Measurements from ENCODE around the gene ULBP2. TPM values are rescaled to one million over a fixed set of nuclear protein-coding genes. Genes with fewer than 3 reads are reported as not detected.

Gene ULBP2
- total RNA-seq, 2 experiments from 2014 or later, result 0.60 to 2.6 TPM

DNA sequence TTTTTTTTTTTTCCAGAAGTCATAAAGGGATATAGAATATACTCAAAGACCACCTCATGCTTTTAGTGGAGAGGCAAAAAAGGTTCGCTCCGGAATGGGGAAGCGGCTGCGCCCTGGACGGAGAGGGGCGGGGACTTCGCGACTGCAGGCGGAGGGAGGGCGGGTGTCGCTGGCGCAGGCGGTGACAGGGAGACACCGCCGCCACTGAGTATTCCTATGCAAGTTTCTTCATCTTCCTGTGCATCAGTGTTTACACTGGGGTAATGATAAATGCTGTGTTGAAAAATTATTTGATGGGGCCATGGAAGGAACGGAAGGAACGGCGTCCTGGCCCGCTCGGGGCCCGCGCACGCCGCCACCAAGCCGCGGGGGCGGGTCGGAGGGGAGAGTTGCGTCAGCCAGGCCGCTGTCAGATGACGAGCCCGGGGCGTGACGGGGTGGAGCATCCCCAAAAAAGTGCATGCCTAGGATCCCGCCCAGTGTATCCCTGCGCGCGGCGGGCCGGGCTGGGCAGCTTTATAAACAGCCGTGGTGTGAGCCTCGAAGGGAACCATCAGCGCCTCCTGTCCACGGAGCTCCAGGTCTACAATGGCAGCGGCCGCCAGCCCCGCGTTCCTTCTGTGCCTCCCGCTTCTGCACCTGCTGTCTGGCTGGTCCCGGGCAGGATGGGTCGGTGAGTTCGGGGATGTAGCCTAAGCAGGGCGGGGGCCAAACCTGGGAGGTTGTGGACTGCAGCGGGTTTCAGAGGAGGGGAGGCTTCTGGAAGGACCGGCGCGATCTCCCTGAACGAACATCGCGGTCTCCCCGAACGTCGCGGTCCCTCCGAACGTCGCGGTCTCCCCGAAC, 21.9 kb downstream of the ULBP2 start, which contains the start of gene ULBP1:
ULBP1 (plus strand) TSS at position 482 of the 846 bp plus-strand sequence; CDS start at position 589, 107 bp downstream.
- Histone ChIP-seq H3K4me1 (ENCODE audit: insufficient read depth, low read length, poor library complexity, severe bottlenecking) (peaks cover 9% of the 10 kb centered on the region), H3K4me3 (ENCODE audit: low read depth, low read length, poor library complexity, severe bottlenecking) (peak within 1 kb of the TSS; percentile 66), H3K36me3 (ENCODE audit: insufficient read depth, low read length) (no peaks in the 10 kb centered on the region), H3K9me3 (ENCODE audit: low read length) (no peaks in the 10 kb centered on the region), H3K9me2 (ENCODE audit: insufficient read depth, low read length) (no peaks in the 10 kb centered on the region), H3K27ac (ENCODE audit: low read depth, low read length, poor library complexity, severe bottlenecking) (no peak within 1 kb of the TSS), H3K4me2 (ENCODE audit: low read length) (peak within 1 kb of the TSS; percentile 69), H3K79me2 (ENCODE audit: insufficient read depth, low read depth, low read length) (no peaks in the 10 kb centered on the region), H2AFZ (ENCODE audit: low read length) (peak within 1 kb of the TSS; percentile 49; the same call in 1 of the 2 replicates), H4K20me1 (ENCODE audit: insufficient read depth, low read length) (no peaks in the 10 kb centered on the region)
- POLR2A ChIA-PET, result no interaction called here
- BruUV-seq (replicated peaks), result no TSS peak
- peak; percentile 58 for DNase-seq (ENCODE audit: low spot score)
- CTCF ChIA-PET (ENCODE audit: unreplicated experiment), result no interaction called here
- TF ChIP-seq, protein P1, sequence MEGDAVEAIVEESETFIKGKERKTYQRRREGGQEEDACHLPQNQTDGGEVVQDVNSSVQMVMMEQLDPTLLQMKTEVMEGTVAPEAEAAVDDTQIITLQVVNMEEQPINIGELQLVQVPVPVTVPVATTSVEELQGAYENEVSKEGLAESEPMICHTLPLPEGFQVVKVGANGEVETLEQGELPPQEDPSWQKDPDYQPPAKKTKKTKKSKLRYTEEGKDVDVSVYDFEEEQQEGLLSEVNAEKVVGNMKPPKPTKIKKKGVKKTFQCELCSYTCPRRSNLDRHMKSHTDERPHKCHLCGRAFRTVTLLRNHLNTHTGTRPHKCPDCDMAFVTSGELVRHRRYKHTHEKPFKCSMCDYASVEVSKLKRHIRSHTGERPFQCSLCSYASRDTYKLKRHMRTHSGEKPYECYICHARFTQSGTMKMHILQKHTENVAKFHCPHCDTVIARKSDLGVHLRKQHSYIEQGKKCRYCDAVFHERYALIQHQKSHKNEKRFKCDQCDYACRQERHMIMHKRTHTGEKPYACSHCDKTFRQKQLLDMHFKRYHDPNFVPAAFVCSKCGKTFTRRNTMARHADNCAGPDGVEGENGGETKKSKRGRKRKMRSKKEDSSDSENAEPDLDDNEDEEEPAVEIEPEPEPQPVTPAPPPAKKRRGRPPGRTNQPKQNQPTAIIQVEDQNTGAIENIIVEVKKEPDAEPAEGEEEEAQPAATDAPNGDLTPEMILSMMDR (conservative IDR thresholded peaks at IDR 0.05; ENCODE audit: low read length), result peak; percentile 10; the same call in 1 of the 2 replicates
- no peak for TF ChIP-seq EZH2phosphoT487 (IDR thresholded peaks at IDR 0.05; ENCODE audit: borderline replicate concordance, low read depth, low read length)
- intact Hi-C loops (cut with micrococcal nuclease; ENCODE audit: unreplicated experiment), result no loop called here

DNA sequence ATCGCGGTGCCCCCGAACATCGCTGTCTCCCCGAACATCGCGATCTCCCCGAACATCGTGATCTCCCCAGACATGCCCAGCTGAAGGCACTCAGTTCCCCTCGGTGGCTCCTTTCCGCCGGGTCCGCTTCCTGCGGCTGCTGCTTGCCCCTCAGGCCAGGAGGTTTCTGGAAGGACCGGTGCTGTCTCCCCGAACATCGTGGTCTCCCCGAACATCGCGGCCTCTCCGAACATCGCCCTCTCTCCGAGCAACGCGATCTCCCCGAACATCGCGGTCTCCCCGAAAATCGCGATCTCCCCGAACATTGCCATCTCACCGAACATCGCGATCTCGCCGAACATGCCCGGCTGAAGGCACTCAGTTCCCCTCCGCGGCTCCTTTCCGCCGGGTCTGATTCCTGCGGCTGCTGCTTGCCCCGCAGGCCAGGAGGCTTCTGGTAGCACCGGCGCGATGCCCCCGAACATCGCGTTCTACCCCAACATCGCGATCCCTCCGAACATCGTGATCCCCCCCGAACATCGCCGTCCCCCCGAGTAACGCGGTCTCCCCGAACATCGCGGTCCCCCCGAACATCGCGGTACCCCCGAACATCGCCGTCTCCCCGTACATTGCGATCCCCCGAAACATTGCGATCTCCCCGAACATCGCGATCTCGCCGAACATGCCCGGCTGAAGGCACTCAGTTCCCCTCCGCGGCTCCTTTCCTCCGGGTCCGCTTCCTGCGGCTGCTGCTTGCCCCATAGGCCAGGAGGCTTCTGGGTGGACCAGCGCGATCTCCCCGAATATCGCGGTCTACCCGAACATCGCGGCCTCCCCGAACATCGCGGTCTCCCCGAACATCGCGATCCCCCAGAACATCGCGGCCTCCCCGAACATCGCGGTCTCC, 22.7 kb downstream of the ULBP2 start:
- Histone ChIP-seq H4K20me1 (ENCODE audit: insufficient read depth, low read length) (no peaks in the 10 kb centered on the region), H3K27ac (ENCODE audit: low read depth, low read length, poor library complexity, severe bottlenecking) (no peak overlapping the region), H3K4me3 (ENCODE audit: low read depth, low read length, poor library complexity, severe bottlenecking) (peak overlapping the region; percentile 66), H2AFZ (ENCODE audit: low read length) (peak overlapping the region; percentile 49; the same call in 1 of the 2 replicates), H3K4me2 (ENCODE audit: low read length) (peak overlapping the region; percentile 69), H3K9me3 (ENCODE audit: low read length) (no peaks in the 10 kb centered on the region), H3K4me1 (ENCODE audit: insufficient read depth, low read length, poor library complexity, severe bottlenecking) (peaks cover 9% of the 10 kb centered on the region), H3K36me3 (ENCODE audit: insufficient read depth, low read length) (no peaks in the 10 kb centered on the region), H3K79me2 (ENCODE audit: insufficient read depth, low read depth, low read length) (no peaks in the 10 kb centered on the region), H3K9me2 (ENCODE audit: insufficient read depth, low read length) (no peaks in the 10 kb centered on the region)
- ChIA-PET CTCF (ENCODE audit: unreplicated experiment) (no interaction called here), POLR2A (no interaction called here)
- TF ChIP-seq, protein P1 (conservative IDR thresholded peaks at IDR 0.05; ENCODE audit: low read length), result no peak
- TF ChIP-seq EZH2phosphoT487 (IDR thresholded peaks at IDR 0.05; ENCODE audit: borderline replicate concordance, low read depth, low read length), result no peak
- no peak for DNase-seq (ENCODE audit: low spot score)
- BruUV-seq (replicated peaks), result no TSS peak
- intact Hi-C loops (cut with micrococcal nuclease; ENCODE audit: unreplicated experiment), result no loop called here
